GM23248 (cell line): ENCODE data around the gene C1QTNF4. TPM values are rescaled to one million over a fixed set of nuclear protein-coding genes. Genes with fewer than 3 reads are reported as not detected.

Experiments
- DNase-seq: peaks from one replicate; pipeline ENCODE4 v3.0.0-alpha.2; 2015
- H2AFZ ChIP-seq: fragments of 200-600 bp; sonication (generic); 2 replicates; pipeline ENCODE4 v1.6.1; 2016; ENCODE audit warnings: antibody characterized with exemption
- H3F3A ChIP-seq: fragments of 200-600 bp; sonication (generic); 2 replicates; pipeline ENCODE4 v1.6.1; 2016; ENCODE audit warnings: mild to moderate bottlenecking, antibody characterized with exemption, mixed run types; ENCODE audit not compliant: insufficient read depth
- H3K27ac ChIP-seq: fragments of 200-600 bp; sonication (generic); 2 replicates; pipeline ENCODE4 v1.5.1; 2016; ENCODE audit warnings: mild to moderate bottlenecking
- H3K27me3 ChIP-seq: fragments of 200-600 bp; sonication (generic); replicated peaks from 2 replicates; pipeline ENCODE4 v1.6.1; 2016; ENCODE audit warnings: mild to moderate bottlenecking; ENCODE audit not compliant: insufficient read depth
- H3K36me3 ChIP-seq: fragments of 200-600 bp; sonication (generic); 2 replicates; pipeline ENCODE4 v1.6.1; 2016; ENCODE audit warnings: low read depth, mild to moderate bottlenecking
- H3K4me1 ChIP-seq: fragments of 200-600 bp; sonication (generic); 2 replicates; pipeline ENCODE4 v1.6.1; 2016; ENCODE audit warnings: mild to moderate bottlenecking; ENCODE audit not compliant: insufficient read depth
- H3K4me2 ChIP-seq: fragments of 200-600 bp; sonication (generic); one replicate; pipeline ENCODE4 v1.6.1; 2016; ENCODE audit warnings: mild to moderate bottlenecking; ENCODE audit not compliant: unreplicated experiment
- H3K4me3 ChIP-seq: fragments of 200-600 bp; sonication (generic); 2 replicates; pipeline ENCODE4 v1.5.1; 2016; ENCODE audit warnings: mild to moderate bottlenecking
- H3K79me2 ChIP-seq: fragments of 200-600 bp; sonication (generic); 2 replicates; pipeline ENCODE4 v1.6.1; 2016; ENCODE audit warnings: mild to moderate bottlenecking; ENCODE audit not compliant: insufficient read depth
- H3K9ac ChIP-seq: fragments of 200-600 bp; sonication (generic); 2 replicates; pipeline ENCODE4 v1.6.1; 2016; ENCODE audit warnings: mild to moderate bottlenecking
- H3K9me2 ChIP-seq: fragments of 200-600 bp; sonication (generic); 2 replicates; pipeline ENCODE4 v1.6.1; 2016; ENCODE audit warnings: mixed run types, mild to moderate bottlenecking, moderate library complexity; ENCODE audit not compliant: insufficient read depth
- H3K9me3 ChIP-seq: fragments of 200-600 bp; sonication (generic); one replicate; pipeline ENCODE4 v1.6.1; 2017; ENCODE audit warnings: low read depth
- H4K20me1 ChIP-seq: fragments of 200-600 bp; sonication (generic); 2 replicates; pipeline ENCODE4 v1.6.0; 2016; ENCODE audit not compliant: insufficient read depth
- EZH2 ChIP-seq: fragments of 200-600 bp; sonication (generic); IDR thresholded peaks from 2 replicates; pipeline ENCODE4 v1.6.1; 2018; ENCODE audit warnings: antibody characterized with exemption, mild to moderate bottlenecking; ENCODE audit not compliant: insufficient read depth, poor library complexity, severe bottlenecking
- EZH2phosphoT487 ChIP-seq: fragments of 200-600 bp; sonication (generic); IDR thresholded peaks from 2 replicates; pipeline ENCODE4 v1.6.1; 2018; ENCODE audit warnings: antibody characterized with exemption, moderate library complexity, mild to moderate bottlenecking, low read depth; ENCODE audit not compliant: insufficient read depth
- WGBS, 2 experiments: methylation state at CpG; one replicate each; pipeline ENCODE4 v1.1.6; 2015 to 2017; ENCODE audit warnings: low lambda C conversion rate in 2 of 2, low coverage in 1 of 2; ENCODE audit errors: missing lambda C conversion rate in 2 of 2; 5-methylcytosine and 5-hydroxymethylcytosine counted together
- in situ Hi-C: fragments of 300-500 bp; cut with MboI; formaldehyde crosslinking; loops from 2 replicates; pipeline ENCODE4 v1.15.0; 2020
- polyA plus RNA-seq: library from polyadenylated mRNA; unstranded; fragments of >200 nt; fragmentation: Nextera tagmentation; extraction: Ambion mirVana; gene quantifications from 2 replicates; pipeline ENCODE4 v1.2.1, GENCODE V29; 2016
- total RNA-seq: library from RNA; depleted of rRNA; stranded (reverse); fragments of >200 nt; shearing (Covaris generic); gene quantifications from 2 replicates; pipeline ENCODE4 v1.2.3, GENCODE V29; 2014

Gene C1QTNF4
- total and polyA plus RNA-seq, 2 experiments from 2014 or later: 0.11 TPM; not detected in 1

DNA sequence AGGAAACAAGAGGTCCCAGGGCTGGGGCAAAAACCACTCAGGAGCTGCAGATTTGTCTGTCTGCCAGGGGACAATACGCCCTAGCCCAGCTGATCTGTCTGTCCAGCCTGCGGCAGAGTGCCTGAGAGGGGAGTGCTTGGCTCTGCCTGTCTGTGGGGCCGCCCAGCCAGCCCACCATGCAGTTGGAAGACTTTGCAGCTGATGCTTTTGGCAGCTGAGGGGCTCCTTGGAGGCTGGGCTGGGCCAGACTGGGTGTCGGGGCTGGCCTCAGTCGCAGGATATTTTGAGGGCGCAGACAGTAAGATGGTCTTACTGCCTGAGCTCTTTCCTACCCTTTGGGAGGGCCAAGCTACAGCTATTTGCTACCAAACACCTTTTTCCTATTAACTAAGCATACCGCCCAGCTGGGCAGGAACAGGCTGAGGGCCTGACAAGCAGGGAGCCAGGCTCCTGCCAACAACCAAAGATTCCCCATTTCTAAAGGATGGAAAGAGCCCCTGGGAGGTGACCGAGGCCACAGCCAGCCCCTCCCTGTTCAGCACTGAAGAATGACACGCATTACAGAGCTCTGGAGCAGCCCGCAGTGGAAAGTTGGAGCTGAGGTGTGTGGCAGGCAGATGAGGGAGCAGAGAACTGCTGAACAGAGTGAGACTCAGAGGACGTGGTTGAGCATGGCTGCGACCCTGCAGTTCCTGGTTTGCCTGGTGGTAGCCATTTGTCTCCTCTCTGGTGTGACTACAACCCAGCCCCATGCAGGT is 7.9 kb downstream of the C1QTNF4 start, which contains the start of gene FAM180B:
Gene FAM180B (plus strand): TSS at position 581 of the 758 bp plus-strand sequence. CDS start 91 bp downstream, at position 672.
- Histone ChIP-seq H3K36me3 (peaks cover 20% of the 10 kb centered on the region; the same call in 1 of the 2 replicates), H3K9me3 (no peaks in the 10 kb centered on the region), H3K4me1 (no peaks in the 10 kb centered on the region), H3K79me2 (0 out of 2 replicates have a peak, but pooled peaks cover 12% of the 10 kb centered on the region), H3K4me3 (no peak within 1 kb of the TSS), H3K27me3 (no peaks in the 10 kb centered on the region), H3K9ac (no peak within 1 kb of the TSS), H3K9me2 (no peaks in the 10 kb centered on the region), H3K27ac (no peak within 1 kb of the TSS), H3F3A (no peaks in the 10 kb centered on the region), H3K4me2 (no peak within 1 kb of the TSS), H2AFZ (peak within 1 kb of the TSS; percentile 48), H4K20me1 (no peaks in the 10 kb centered on the region)
- WGBS, 2 experiments: 18 to 29% methylated on average over 12 of the region's 12 CpGs
- no peak for DNase-seq
- TF ChIP-seq EZH2phosphoT487 (no peak), EZH2 (no peak)
- in situ Hi-C loops: no loop called here

DNA sequence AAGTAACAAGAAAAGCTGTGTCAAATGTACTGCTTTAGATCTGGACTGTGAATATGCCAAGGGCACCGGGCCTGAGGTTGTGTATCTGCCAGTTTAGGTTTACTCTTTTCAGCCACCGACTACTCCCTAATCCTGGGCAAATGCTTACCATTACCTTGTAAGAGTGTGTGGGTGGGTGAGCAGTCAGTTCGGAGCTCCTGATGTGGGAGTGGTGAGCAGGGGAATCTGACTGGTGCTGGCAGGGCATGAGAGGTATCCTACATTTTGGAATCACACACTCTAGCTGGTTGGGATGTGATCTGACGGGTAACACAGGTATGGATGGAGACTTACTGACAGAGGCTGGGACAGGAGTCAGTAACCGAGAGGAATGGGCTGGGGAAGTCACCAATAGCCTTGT is 10.4 kb downstream of the C1QTNF4 start:
- WGBS, 2 experiments: 89 to 90% methylated on average over 5 of the region's 5 CpGs

DNA sequence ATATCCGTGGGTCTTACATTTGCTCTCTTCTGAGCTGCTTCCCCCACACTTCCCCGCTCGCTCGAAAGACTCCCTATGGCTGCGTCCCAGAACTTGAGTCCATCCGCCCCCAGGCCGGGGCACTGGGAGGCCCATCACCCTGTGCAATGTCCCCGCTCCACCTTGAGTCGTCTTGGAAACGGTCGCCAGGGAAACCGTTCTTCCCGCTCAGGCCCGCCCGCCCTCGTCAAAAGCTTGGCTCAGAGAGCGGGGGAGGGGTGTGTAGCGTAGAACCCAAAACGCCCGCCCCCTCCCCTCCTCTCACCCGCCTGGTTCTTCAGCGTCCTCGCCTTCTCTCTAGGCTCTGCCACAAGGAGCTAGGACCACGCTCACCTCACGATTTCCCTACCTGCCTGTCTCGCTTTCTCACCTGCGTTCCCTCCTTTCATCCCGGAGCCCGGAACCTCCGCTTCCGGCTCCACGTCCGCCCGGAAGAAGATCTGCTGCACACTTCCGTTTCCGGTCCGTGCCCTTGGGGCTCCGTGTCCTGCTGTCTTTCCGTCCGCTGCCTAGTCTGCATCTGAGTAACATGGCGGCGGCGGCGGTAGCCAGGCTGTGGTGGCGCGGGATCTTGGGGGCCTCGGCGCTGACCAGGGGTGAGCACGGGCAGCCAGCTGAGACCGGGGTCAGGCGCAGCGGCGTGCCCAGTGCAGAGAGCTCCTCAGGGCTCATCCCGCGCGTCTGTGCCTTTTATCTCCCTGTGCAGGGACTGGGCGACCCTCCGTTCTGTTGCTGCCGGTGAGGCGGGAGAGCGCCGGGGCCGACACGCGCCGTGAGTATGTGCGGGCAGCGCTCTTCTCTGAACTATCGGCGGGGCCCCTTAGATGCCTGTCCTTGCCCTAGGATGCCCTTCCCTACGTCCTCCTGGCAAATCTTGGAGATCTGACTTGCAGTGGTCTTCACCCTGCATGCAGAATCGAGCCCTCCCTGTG is 15.4 kb downstream of the C1QTNF4 start, which contains the start of the genes KBTBD4 and NDUFS3:
Gene KBTBD4 (minus strand): TSS at position 447 of the 971 bp plus-strand sequence. CDS start 19 bp downstream, at position 428.
Gene NDUFS3 (plus strand): TSS at position 551 of the 971 bp plus-strand sequence. CDS start 18 bp downstream, at position 569.
- Histone ChIP-seq H3K4me2 (peak within 1 kb of the TSS; percentile 98), H3F3A (no peaks in the 10 kb centered on the region), H3K9me3 (no peaks in the 10 kb centered on the region), H2AFZ (peak within 1 kb of the TSS; percentile 85), H3K4me3 (peak within 1 kb of the TSS; percentile 94), H3K79me2 (peaks cover 77% of the 10 kb centered on the region), H3K4me1 (peaks cover 11% of the 10 kb centered on the region), H4K20me1 (no peaks in the 10 kb centered on the region), H3K9ac (peak within 1 kb of the TSS; percentile 91), H3K27me3 (no peaks in the 10 kb centered on the region), H3K27ac (peak within 1 kb of the TSS; percentile 60), H3K36me3 (peaks cover 33% of the 10 kb centered on the region), H3K9me2 (no peaks in the 10 kb centered on the region)
- in situ Hi-C loops: no loop called here
- DNase-seq: peak; percentile 94
- 1% methylated on average over 61 to 72 of the region's 72 CpGs for WGBS, 2 experiments
- no peak for TF ChIP-seq EZH2phosphoT487
- no peak for TF ChIP-seq EZH2

More for the DNA sequence above, 10.4 kb downstream of the C1QTNF4 start:
- TF ChIP-seq EZH2 (no peak), EZH2phosphoT487 (no peak)
- Histone ChIP-seq H3K27me3 (no peaks in the 10 kb centered on the region), H3K79me2 (peaks cover 36% of the 10 kb centered on the region), H3K36me3 (peaks cover 30% of the 10 kb centered on the region; the same call in 1 of the 2 replicates), H3F3A (no peaks in the 10 kb centered on the region), H3K9ac (no peak overlapping the region), H2AFZ (no peak overlapping the region), H4K20me1 (no peaks in the 10 kb centered on the region), H3K27ac (no peak overlapping the region), H3K4me1 (no peaks in the 10 kb centered on the region), H3K4me3 (no peak overlapping the region), H3K9me3 (no peaks in the 10 kb centered on the region), H3K9me2 (no peaks in the 10 kb centered on the region), H3K4me2 (no peak overlapping the region)
- DNase-seq: no peak
- in situ Hi-C loops: no loop called here

DNA sequence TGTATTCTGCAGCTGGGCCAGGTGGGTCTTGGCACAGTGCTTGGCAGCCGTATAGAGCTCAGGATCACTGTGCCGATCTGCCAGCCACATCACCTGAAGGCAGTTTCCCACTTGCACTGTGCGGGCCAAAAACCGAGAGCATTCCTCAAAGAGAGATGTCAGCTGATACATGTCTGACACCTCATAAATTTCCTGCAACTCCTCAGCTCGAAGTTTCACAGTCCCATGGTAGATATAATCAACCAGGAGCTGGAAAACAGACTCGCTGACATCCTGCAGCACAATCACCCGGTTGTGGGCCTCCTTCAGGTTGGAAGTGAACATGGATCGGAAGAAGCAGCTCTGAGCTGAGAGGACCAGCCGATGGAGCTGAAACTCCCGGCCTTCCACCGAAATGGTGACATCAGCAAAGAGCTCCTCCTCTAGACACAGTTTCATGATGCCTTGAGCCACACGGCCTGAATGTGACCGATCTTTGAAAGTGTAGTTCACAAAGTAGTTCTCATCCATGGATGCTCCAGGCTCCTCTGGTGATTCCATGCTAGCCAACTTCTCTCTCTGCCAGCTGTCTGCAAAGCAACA is 16.7 kb downstream of the C1QTNF4 start:
- peaks cover 6% of the 10 kb centered on the region for H3F3A ChIP-seq
- peaks cover 87% of the 10 kb centered on the region for H3K79me2 ChIP-seq
- peaks cover 25% of the 10 kb centered on the region for H3K36me3 ChIP-seq
- H3K4me2 ChIP-seq: peak overlapping the region; percentile 98
- H3K4me3 ChIP-seq: peak overlapping the region; percentile 94
- no peaks in the 10 kb centered on the region for H3K27me3 ChIP-seq
- peak; percentile 30 for DNase-seq
- no peaks in the 10 kb centered on the region for H3K9me3 ChIP-seq
- no peak overlapping the region for H2AFZ ChIP-seq
- H3K9me2 ChIP-seq: no peaks in the 10 kb centered on the region
- H4K20me1 ChIP-seq: no peaks in the 10 kb centered on the region
- in situ Hi-C loops: no loop called here
- H3K9ac ChIP-seq: peak overlapping the region; percentile 91
- 46 to 49% methylated on average over 13 of the region's 13 CpGs for WGBS, 2 experiments
- no peak for TF ChIP-seq EZH2phosphoT487
- TF ChIP-seq EZH2: no peak
- H3K4me1 ChIP-seq: peaks cover 15% of the 10 kb centered on the region
- peak overlapping the region; percentile 60; the same call in 1 of the 2 replicates for H3K27ac ChIP-seq
